ENCODE measurements around the gene SKA1.

- TF ChIP-seq, protein P1, sequence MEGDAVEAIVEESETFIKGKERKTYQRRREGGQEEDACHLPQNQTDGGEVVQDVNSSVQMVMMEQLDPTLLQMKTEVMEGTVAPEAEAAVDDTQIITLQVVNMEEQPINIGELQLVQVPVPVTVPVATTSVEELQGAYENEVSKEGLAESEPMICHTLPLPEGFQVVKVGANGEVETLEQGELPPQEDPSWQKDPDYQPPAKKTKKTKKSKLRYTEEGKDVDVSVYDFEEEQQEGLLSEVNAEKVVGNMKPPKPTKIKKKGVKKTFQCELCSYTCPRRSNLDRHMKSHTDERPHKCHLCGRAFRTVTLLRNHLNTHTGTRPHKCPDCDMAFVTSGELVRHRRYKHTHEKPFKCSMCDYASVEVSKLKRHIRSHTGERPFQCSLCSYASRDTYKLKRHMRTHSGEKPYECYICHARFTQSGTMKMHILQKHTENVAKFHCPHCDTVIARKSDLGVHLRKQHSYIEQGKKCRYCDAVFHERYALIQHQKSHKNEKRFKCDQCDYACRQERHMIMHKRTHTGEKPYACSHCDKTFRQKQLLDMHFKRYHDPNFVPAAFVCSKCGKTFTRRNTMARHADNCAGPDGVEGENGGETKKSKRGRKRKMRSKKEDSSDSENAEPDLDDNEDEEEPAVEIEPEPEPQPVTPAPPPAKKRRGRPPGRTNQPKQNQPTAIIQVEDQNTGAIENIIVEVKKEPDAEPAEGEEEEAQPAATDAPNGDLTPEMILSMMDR (IDR thresholded peaks at IDR 0.05; ENCODE audit: low read depth, low read length) = no peak
- TF ChIP-seq POLR2A (IDR thresholded peaks at IDR 0.05; ENCODE audit: extremely low read depth, insufficient read length) (no peak), MYC (IDR thresholded peaks at IDR 0.05; ENCODE audit: low read depth, low read length) (no peak)
These were observed 34.8 kb upstream of the SKA1 start for GRCh38 chr18:50340078-50340477.
